Measurements from ENCODE around the gene RFX2.
A peak's percentile ranks its signal among the peaks of the same experiment; 100 is the strongest.

The RFX2 gene

DNA sequence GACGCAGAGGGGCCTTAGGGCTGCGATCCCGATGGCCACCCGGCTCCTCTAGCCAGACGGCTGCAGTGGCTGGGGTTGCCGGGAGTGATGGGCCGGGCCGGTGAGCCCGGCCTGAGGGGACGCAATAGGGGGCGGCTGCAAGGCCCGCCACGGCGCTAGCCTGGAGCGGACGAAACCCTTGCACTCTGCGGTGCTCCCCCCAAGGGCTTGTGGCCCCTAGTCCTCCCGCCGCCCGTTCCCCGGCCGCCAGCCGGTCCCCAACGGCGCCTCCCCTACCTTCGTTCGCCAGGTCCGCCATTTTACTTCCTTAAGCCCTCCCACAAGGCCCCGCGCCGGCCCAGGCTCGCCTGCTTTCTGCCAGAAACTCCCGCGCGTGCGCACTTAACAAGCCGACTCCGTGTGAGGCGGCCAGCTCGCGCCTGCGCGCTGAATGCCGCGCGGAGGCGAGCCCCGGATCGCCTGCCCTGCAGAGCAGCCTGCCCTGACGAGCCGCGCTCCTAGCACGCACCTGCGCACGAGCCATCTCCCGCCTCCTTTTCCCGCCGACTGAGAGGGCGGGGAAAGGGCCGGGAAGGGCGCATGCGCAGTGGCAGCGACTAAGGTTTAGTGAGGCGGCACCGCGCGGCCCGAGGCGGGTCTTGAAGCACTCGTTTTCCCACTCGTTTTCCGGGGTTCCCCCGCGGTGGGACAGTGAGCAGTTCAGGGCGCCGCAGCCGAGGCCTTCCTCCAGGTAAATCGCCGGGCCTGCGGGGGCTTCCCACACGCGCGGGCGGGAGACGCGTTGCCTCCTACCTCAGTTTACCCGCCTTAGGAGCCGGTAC lies 132.3 kb downstream of the RFX2 start, which contains the start of gene RANBP3:
TSS of gene RANBP3 (minus strand) at position 356 of the 821 bp plus-strand sequence. CDS start at position 298, 58 bp downstream.
- Histone ChIP-seq H3K36me3 (ENCODE audit: insufficient read depth, low read length) (peaks cover 20% of the 10 kb centered on the region), H3K4me3 (ENCODE audit: low read depth in 1 of 2, low read length in 2 of 2) (peak within 1 kb of the TSS; percentile 81 to 97), H3K27me3 (ENCODE audit: control insufficient read depth in 1 of 2, insufficient read depth in 2 of 2, low read length in 2 of 2) (no peaks in the 10 kb centered on the region), H3K27ac (ENCODE audit: low read depth, low read length) (peak within 1 kb of the TSS; percentile 88), H3K4me1 (ENCODE audit: insufficient read depth, low read length) (peaks cover 46% of the 10 kb centered on the region), H3K9me3 (ENCODE audit: low read length) (no peaks in the 10 kb centered on the region), H3K9ac (ENCODE audit: low read length) (peak within 1 kb of the TSS; percentile 50)

DNA sequence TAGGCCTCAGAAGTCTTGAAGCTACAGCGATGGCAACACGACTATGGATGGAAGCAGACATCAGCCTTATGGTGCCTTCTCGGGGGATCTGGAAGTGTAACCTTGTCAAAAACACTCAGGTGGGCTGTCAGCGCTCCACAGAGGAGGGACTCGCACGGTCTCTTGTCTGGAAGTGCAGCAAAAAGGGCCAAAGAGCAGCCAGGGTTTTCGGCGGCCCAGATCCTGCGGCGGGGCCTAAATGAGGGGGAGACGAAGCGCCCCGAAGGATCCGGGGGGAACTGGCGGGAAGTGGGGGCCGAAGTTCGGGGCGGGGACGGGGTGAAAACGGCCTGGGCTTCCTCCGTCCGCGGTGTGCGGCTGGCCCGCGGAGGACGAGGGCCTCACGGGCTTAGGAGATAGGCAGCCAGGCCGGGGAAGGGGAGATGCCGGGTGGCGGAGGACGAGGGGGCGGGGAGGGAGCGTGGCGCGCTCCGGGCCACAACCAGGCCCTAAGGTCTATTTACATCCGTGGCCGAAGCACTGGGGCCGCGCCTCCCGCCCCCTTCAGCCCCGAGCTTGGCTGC lies 133.0 kb downstream of the RFX2 start:
- Histone ChIP-seq H3K9ac (ENCODE audit: low read length) (peak overlapping the region; percentile 50), H3K4me3 (ENCODE audit: low read depth in 1 of 2, low read length in 2 of 2) (peak overlapping the region; percentile 81 to 97), H3K4me1 (ENCODE audit: insufficient read depth, low read length) (peaks cover 51% of the 10 kb centered on the region), H3K27me3 (ENCODE audit: control insufficient read depth in 1 of 2, insufficient read depth in 2 of 2, low read length in 2 of 2) (no peaks in the 10 kb centered on the region), H3K36me3 (ENCODE audit: insufficient read depth, low read length) (peaks cover 20% of the 10 kb centered on the region), H3K9me3 (ENCODE audit: low read length) (no peaks in the 10 kb centered on the region), H3K27ac (ENCODE audit: low read depth, low read length) (peak overlapping the region; percentile 79)

DNA sequence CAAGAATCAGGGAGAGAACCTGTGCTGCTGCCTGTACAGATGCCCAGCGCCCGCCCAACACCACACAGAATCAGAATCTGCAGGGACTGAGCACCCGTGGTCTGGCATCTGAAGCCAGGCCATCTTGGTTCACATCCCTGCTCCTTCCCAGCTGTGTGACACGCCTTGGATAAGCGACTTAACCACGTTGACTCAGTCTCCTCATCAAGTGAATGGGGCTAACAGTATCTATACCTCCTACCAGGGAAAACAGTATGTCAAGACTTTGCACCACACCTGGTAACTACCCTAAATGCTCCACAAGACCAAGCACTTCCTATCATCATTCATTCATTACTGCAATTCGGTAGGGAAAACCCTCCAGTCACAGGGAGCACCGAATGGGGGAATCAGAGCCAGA lies 133.5 kb downstream of the RFX2 start:
- peak overlapping the region; percentile 81 to 97 for H3K4me3 ChIP-seq (ENCODE audit: low read depth in 1 of 2, low read length in 2 of 2)
- H3K9ac ChIP-seq (ENCODE audit: low read length) = peak overlapping the region; percentile 50
- no peaks in the 10 kb centered on the region for H3K9me3 ChIP-seq (ENCODE audit: low read length)
- no peak overlapping the region for H3K27ac ChIP-seq (ENCODE audit: low read depth, low read length)
- H3K4me1 ChIP-seq (ENCODE audit: insufficient read depth, low read length) = peaks cover 53% of the 10 kb centered on the region
- H3K27me3 ChIP-seq (ENCODE audit: control insufficient read depth in 1 of 2, insufficient read depth in 2 of 2, low read length in 2 of 2) = no peaks in the 10 kb centered on the region
- peaks cover 21% of the 10 kb centered on the region for H3K36me3 ChIP-seq (ENCODE audit: insufficient read depth, low read length)

GRCh38 chr19:5975388-5975728 lies 134.9 kb downstream of the RFX2 start:
- no peaks in the 10 kb centered on the region for H3K27me3 ChIP-seq (ENCODE audit: control insufficient read depth in 1 of 2, insufficient read depth in 2 of 2, low read length in 2 of 2)
- peaks cover 57% of the 10 kb centered on the region for H3K4me1 ChIP-seq (ENCODE audit: insufficient read depth, low read length)
- H3K27ac ChIP-seq (ENCODE audit: low read depth, low read length) = no peak overlapping the region
- H3K9ac ChIP-seq (ENCODE audit: low read length) = no peak overlapping the region
- H3K4me3 ChIP-seq (ENCODE audit: low read depth in 1 of 2, low read length in 2 of 2) = no peak overlapping the region
- peaks cover 25% of the 10 kb centered on the region for H3K36me3 ChIP-seq (ENCODE audit: insufficient read depth, low read length)
- no peaks in the 10 kb centered on the region for H3K9me3 ChIP-seq (ENCODE audit: low read length)

GRCh38 chr19:5974721-5975387 lies 135.4 kb downstream of the RFX2 start:
- H3K36me3 ChIP-seq (ENCODE audit: insufficient read depth, low read length) = peaks cover 25% of the 10 kb centered on the region
- no peak overlapping the region for H3K27ac ChIP-seq (ENCODE audit: low read depth, low read length)
- H3K4me3 ChIP-seq (ENCODE audit: low read depth in 1 of 2, low read length in 2 of 2) = no peak overlapping the region
- H3K9ac ChIP-seq (ENCODE audit: low read length) = no peak overlapping the region
- H3K27me3 ChIP-seq (ENCODE audit: control insufficient read depth in 1 of 2, insufficient read depth in 2 of 2, low read length in 2 of 2) = no peaks in the 10 kb centered on the region
- H3K9me3 ChIP-seq (ENCODE audit: low read length) = no peaks in the 10 kb centered on the region
- peaks cover 57% of the 10 kb centered on the region for H3K4me1 ChIP-seq (ENCODE audit: insufficient read depth, low read length)

DNA sequence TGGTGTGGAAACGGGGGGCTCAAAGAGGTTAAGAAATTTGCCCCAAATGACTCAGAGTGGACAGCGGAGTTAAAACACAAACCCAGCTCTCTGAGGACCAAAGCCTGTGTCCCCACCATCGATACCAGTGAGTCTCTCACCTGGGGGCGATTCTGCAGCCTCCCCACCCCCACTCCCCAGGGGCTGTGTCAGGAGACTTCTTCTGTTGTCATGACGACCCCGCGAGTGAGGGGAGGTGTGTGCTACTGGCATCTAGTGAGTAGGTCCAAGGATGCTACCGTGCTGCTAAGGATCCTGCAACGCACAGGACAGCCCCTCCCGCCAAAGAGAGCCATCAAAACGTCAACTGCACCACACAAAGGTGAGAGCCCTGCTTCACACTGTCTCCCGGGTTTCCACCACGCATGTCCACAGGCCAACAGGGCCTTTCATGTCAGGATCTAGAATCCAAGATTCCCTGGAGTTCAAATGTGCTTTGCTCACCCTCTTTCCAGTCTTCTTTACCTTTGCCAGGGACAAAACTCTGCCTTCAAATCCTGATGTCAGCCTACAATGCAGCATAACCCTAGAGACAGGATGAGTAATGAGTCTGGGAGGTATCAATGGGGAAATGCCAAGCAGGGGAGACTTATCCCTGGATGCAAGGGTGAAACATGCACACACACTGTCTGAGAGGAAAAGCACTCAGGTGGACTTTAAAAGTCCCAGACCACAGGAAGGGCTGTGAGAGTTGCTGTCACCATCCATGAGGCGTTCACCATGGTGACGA lies 136.2 kb downstream of the RFX2 start:
- Histone ChIP-seq H3K9ac (ENCODE audit: low read length) (no peak overlapping the region), H3K27ac (ENCODE audit: low read depth, low read length) (no peak overlapping the region), H3K36me3 (ENCODE audit: insufficient read depth, low read length) (peaks cover 25% of the 10 kb centered on the region), H3K4me1 (ENCODE audit: insufficient read depth, low read length) (peaks cover 59% of the 10 kb centered on the region), H3K9me3 (ENCODE audit: low read length) (no peaks in the 10 kb centered on the region), H3K27me3 (ENCODE audit: control insufficient read depth in 1 of 2, insufficient read depth in 2 of 2, low read length in 2 of 2) (no peaks in the 10 kb centered on the region), H3K4me3 (ENCODE audit: low read depth in 1 of 2, low read length in 2 of 2) (no peak overlapping the region)

DNA sequence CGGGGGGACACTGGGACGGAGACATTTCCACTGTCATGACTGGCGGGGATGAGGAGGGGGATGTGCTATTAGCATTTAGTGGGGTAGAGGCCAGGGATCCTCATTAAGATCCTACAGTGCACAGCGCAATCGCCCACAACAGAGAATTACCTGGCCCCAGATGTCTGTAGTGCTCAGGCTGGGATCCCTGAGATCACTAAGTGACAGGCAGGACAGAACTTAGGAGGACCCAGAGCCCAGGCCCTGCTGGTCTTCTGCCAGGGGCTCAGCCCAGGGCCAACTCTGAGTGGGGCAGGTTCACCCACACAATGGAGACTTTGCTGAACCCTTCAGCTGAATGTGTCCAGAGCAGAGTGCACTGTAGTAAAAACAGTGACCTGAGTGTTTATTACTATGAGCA lies 136.9 kb downstream of the RFX2 start:
- peaks cover 59% of the 10 kb centered on the region for H3K4me1 ChIP-seq (ENCODE audit: insufficient read depth, low read length)
- H3K27me3 ChIP-seq (ENCODE audit: control insufficient read depth in 1 of 2, insufficient read depth in 2 of 2, low read length in 2 of 2) = no peaks in the 10 kb centered on the region
- no peak overlapping the region for H3K9ac ChIP-seq (ENCODE audit: low read length)
- H3K4me3 ChIP-seq (ENCODE audit: low read depth in 1 of 2, low read length in 2 of 2) = no peak overlapping the region
- no peaks in the 10 kb centered on the region for H3K9me3 ChIP-seq (ENCODE audit: low read length)
- no peak overlapping the region for H3K27ac ChIP-seq (ENCODE audit: low read depth, low read length)
- H3K36me3 ChIP-seq (ENCODE audit: insufficient read depth, low read length) = peaks cover 25% of the 10 kb centered on the region

- Histone ChIP-seq H3K4me1 (ENCODE audit: insufficient read depth, low read length) (peaks cover 69% of the 10 kb centered on the region), H3K27ac (ENCODE audit: low read depth, low read length) (no peak overlapping the region), H3K9ac (ENCODE audit: low read length) (no peak overlapping the region)
These were observed 138.0 kb downstream of the RFX2 start for GRCh38 chr19:5972355-5972731.

GRCh38 chr19:5971714-5972354 lies 138.5 kb downstream of the RFX2 start:
- no peak overlapping the region for H3K27ac ChIP-seq (ENCODE audit: low read depth, low read length)

More at GRCh38 chr19:5972355-5972731, 138.0 kb downstream of the RFX2 start:
- Histone ChIP-seq H3K9me3 (ENCODE audit: low read length) (no peaks in the 10 kb centered on the region), H3K36me3 (ENCODE audit: insufficient read depth, low read length) (peaks cover 25% of the 10 kb centered on the region), H3K4me3 (ENCODE audit: low read depth in 1 of 2, low read length in 2 of 2) (no peak overlapping the region), H3K27me3 (ENCODE audit: control insufficient read depth in 1 of 2, insufficient read depth in 2 of 2, low read length in 2 of 2) (no peaks in the 10 kb centered on the region)

GRCh38 chr19:5969476-5969875 lies 140.8 kb downstream of the RFX2 start:
- H3K36me3 ChIP-seq (ENCODE audit: insufficient read depth, low read length) = peaks cover 14% of the 10 kb centered on the region
- peaks cover 67% of the 10 kb centered on the region for H3K4me1 ChIP-seq (ENCODE audit: insufficient read depth, low read length)
- no peak overlapping the region for H3K4me3 ChIP-seq (ENCODE audit: low read depth in 1 of 2, low read length in 2 of 2)
- no peak overlapping the region for H3K27ac ChIP-seq (ENCODE audit: low read depth, low read length)
- no peaks in the 10 kb centered on the region for H3K27me3 ChIP-seq (ENCODE audit: control insufficient read depth in 1 of 2, insufficient read depth in 2 of 2, low read length in 2 of 2)
- no peak overlapping the region for H3K9ac ChIP-seq (ENCODE audit: low read length)
- no peaks in the 10 kb centered on the region for H3K9me3 ChIP-seq (ENCODE audit: low read length)

More at GRCh38 chr19:5971714-5972354, 138.5 kb downstream of the RFX2 start:
- Histone ChIP-seq H3K9me3 (ENCODE audit: low read length) (no peaks in the 10 kb centered on the region), H3K4me3 (ENCODE audit: low read depth in 1 of 2, low read length in 2 of 2) (no peak overlapping the region), H3K4me1 (ENCODE audit: insufficient read depth, low read length) (peaks cover 70% of the 10 kb centered on the region), H3K27me3 (ENCODE audit: control insufficient read depth in 1 of 2, insufficient read depth in 2 of 2, low read length in 2 of 2) (no peaks in the 10 kb centered on the region), H3K9ac (ENCODE audit: low read length) (no peak overlapping the region), H3K36me3 (ENCODE audit: insufficient read depth, low read length) (peaks cover 25% of the 10 kb centered on the region)

Data from muscle layer of colon (tissue), 2 donors.